Right lobe of liver (tissue), 4 donors: ENCODE data around the gene HOXD8.

Experiments used
- CTCF ChIP-seq, 4 donors: fragments of 200-600 bp in 3 of 4; fragments of 450-650 bp in 1 of 4; IDR thresholded peaks; one replicate each; pipeline versions ENCODE4 v1.5.1 to v1.8.0; 2016 to 2022; ENCODE audit warnings: antibody characterized with exemption in 4 of 4, mild to moderate bottlenecking in 2 of 4
- POLR2A ChIP-seq: fragments of 450-650 bp; IDR thresholded peaks from one replicate; pipeline ENCODE4 v1.6.1; 2017; ENCODE audit warnings: antibody characterized with exemption, mild to moderate bottlenecking
- donor health status: DM: no; HTN: no; CAD: no.
- donor health status: DM: no; HTN: no; CAD: no.
- donor health status: DM: no; HTN: yes; CAD: no.

GRCh38 chr2:176087330-176088047, 42.0 kb upstream of the HOXD8 start:
- TF ChIP-seq CTCF (IDR thresholded peaks at IDR 0.05), result no peak
- no peak for TF ChIP-seq POLR2A
